SK-N-MC (cell line): ENCODE measurements around the gene AKR1C3.

Experiments
- DNase-seq: peaks from one replicate; pipeline ENCODE4 v3.0.0-alpha.2; 2011; ENCODE audit warnings: low read depth, low spot score
- H3K27ac ChIP-seq: fragments of 200-600 bp; sonication (generic); 2 replicates; pipeline ENCODE4 v1.5.1; 2016; ENCODE audit warnings: mixed run types
- H3K36me3 ChIP-seq: fragments of 200-600 bp; sonication (generic); 2 replicates; pipeline ENCODE4 v1.6.1; 2017; ENCODE audit warnings: antibody characterized with exemption, low read length, mixed read lengths; ENCODE audit not compliant: insufficient read depth
- H3K4me3 ChIP-seq: fragments of 200-600 bp; sonication (generic); 2 replicates; pipeline ENCODE4 v1.5.1; 2016
- H3K9ac ChIP-seq: fragments of 200-600 bp; sonication (generic); 2 replicates; pipeline ENCODE4 v1.8.0; 2017; ENCODE audit warnings: mixed run types, mixed read lengths; ENCODE audit not compliant: insufficient read length
- H3K9me3 ChIP-seq: fragments of 200-600 bp; sonication (generic); 2 replicates; pipeline ENCODE4 v1.6.1; 2017; ENCODE audit warnings: low read depth, mild to moderate bottlenecking, antibody characterized with exemption, low read length, moderate library complexity, mixed read lengths
- EZH2 ChIP-seq: fragments of 200-600 bp; sonication (generic); IDR thresholded peaks from one replicate; pipeline ENCODE4 v1.6.1; 2017; ENCODE audit warnings: antibody characterized with exemption
- FOXP2 ChIP-seq: optimal IDR thresholded peaks from 2 replicates; pipeline ENCODE3; 2011; ENCODE audit warnings: mild to moderate bottlenecking, moderate library complexity; ENCODE audit not compliant: insufficient read depth; ENCODE audit errors: extremely low read length, control extremely low read depth
- POLR2AphosphoS5 ChIP-seq: IDR thresholded peaks from 2 replicates; pipeline ENCODE4 v1.6.1; 2012; ENCODE audit warnings: mild to moderate bottlenecking, low read depth, low read length, borderline replicate concordance

Gene AKR1C3

GRCh38 chr10:5143137-5143536 is 48.9 kb downstream of the AKR1C3 start:
- H3K9me3 ChIP-seq: no peaks in the 10 kb centered on the region
- H3K27ac ChIP-seq: no peak overlapping the region
- no peak overlapping the region for H3K9ac ChIP-seq
- DNase-seq: no peak
- no peaks in the 10 kb centered on the region for H3K36me3 ChIP-seq
- no peak overlapping the region for H3K4me3 ChIP-seq
- TF ChIP-seq POLR2AphosphoS5 (no peak), EZH2 (no peak), FOXP2 (no peak)

GRCh38 chr10:5146920-5147254 is 52.7 kb downstream of the AKR1C3 start:
- TF ChIP-seq POLR2AphosphoS5 (no peak), EZH2 (no peak), FOXP2 (no peak)
- H3K9me3 ChIP-seq: no peaks in the 10 kb centered on the region
- DNase-seq: no peak
- H3K36me3 ChIP-seq: no peaks in the 10 kb centered on the region
- H3K4me3 ChIP-seq: no peak overlapping the region
- H3K9ac ChIP-seq: no peak overlapping the region
- no peak overlapping the region for H3K27ac ChIP-seq

- Histone ChIP-seq H3K9me3 (no peaks in the 10 kb centered on the region), H3K9ac (no peak overlapping the region), H3K36me3 (no peaks in the 10 kb centered on the region), H3K27ac (no peak overlapping the region), H3K4me3 (no peak overlapping the region)
- no peak for TF ChIP-seq POLR2AphosphoS5
- no peak for TF ChIP-seq FOXP2
- no peak for TF ChIP-seq EZH2
- no peak for DNase-seq
These were observed 53.2 kb downstream of the AKR1C3 start for GRCh38 chr10:5147255-5147980.

GRCh38 chr10:5147981-5148677 is 53.9 kb downstream of the AKR1C3 start:
- no peaks in the 10 kb centered on the region for H3K36me3 ChIP-seq
- H3K9ac ChIP-seq: no peak overlapping the region
- H3K9me3 ChIP-seq: no peaks in the 10 kb centered on the region
- TF ChIP-seq EZH2: no peak
- no peak for TF ChIP-seq FOXP2
- TF ChIP-seq POLR2AphosphoS5: no peak
- no peak overlapping the region for H3K27ac ChIP-seq
- no peak overlapping the region for H3K4me3 ChIP-seq
- DNase-seq: no peak

GRCh38 chr10:5148678-5149032 is 54.4 kb downstream of the AKR1C3 start:
- no peak overlapping the region for H3K9ac ChIP-seq
- no peak for TF ChIP-seq POLR2AphosphoS5
- TF ChIP-seq EZH2: no peak
- TF ChIP-seq FOXP2: no peak
- H3K4me3 ChIP-seq: no peak overlapping the region
- H3K27ac ChIP-seq: no peak overlapping the region
- no peak for DNase-seq
- no peaks in the 10 kb centered on the region for H3K36me3 ChIP-seq
- no peaks in the 10 kb centered on the region for H3K9me3 ChIP-seq

- no peak overlapping the region for H3K4me3 ChIP-seq
- no peak overlapping the region for H3K27ac ChIP-seq
- no peak for DNase-seq
- TF ChIP-seq FOXP2: no peak
- TF ChIP-seq POLR2AphosphoS5: no peak
- TF ChIP-seq EZH2: no peak
- H3K9me3 ChIP-seq: no peaks in the 10 kb centered on the region
- H3K36me3 ChIP-seq: no peaks in the 10 kb centered on the region
- H3K9ac ChIP-seq: no peak overlapping the region
These were observed 56.9 kb downstream of the AKR1C3 start for GRCh38 chr10:5151076-5151475.

GRCh38 chr10:5155951-5156350 is 61.7 kb downstream of the AKR1C3 start:
- H3K4me3 ChIP-seq: no peak overlapping the region
- H3K27ac ChIP-seq: no peak overlapping the region
- no peak overlapping the region for H3K9ac ChIP-seq
- H3K36me3 ChIP-seq: no peaks in the 10 kb centered on the region
- TF ChIP-seq FOXP2: no peak
- TF ChIP-seq EZH2: no peak
- no peak for TF ChIP-seq POLR2AphosphoS5
- H3K9me3 ChIP-seq: no peaks in the 10 kb centered on the region
- DNase-seq: no peak
